Suppressor macrophage treated with lipopolysaccharide for 4 hours (primary cell): ENCODE measurements around the gene TRAF3.
"Not testable (repeated sequence)": the region's sequence is repeated elsewhere in the genome, so short reads cannot be mapped to it uniquely, and the experiment has no call there.

ENCODE experiments used
- DNase-seq: peaks from one replicate; pipeline ENCODE4 v3.0.0-alpha.2; 2020

The TRAF3 gene

GRCh38 chr14:102752239-102752847 lies 24.9 kb upstream of the TRAF3 start:
- DNase-seq = no peak

- no peak for DNase-seq
Observed at GRCh38 chr14:102754370-102755262, 22.6 kb upstream of the TRAF3 start.

- DNase-seq = no peak
Observed at GRCh38 chr14:102757646-102758045, 19.6 kb upstream of the TRAF3 start.

- DNase-seq = no peak
Observed at GRCh38 chr14:102758087-102758486, 19.2 kb upstream of the TRAF3 start.

GRCh38 chr14:102759456-102760187 lies 17.6 kb upstream of the TRAF3 start:
- no peak for DNase-seq

GRCh38 chr14:102760496-102761193 lies 16.6 kb upstream of the TRAF3 start:
- DNase-seq = peak; percentile 8

- DNase-seq = no peak
Observed at GRCh38 chr14:102761206-102761605, 16.0 kb upstream of the TRAF3 start.

- DNase-seq = peak; percentile 69
Observed at GRCh38 chr14:102764220-102764671, 13.0 kb upstream of the TRAF3 start.

- not testable (repeated sequence) for DNase-seq
Observed at GRCh38 chr14:102765770-102766169, 11.5 kb upstream of the TRAF3 start.

GRCh38 chr14:102768223-102769048 lies 8.8 kb upstream of the TRAF3 start:
- peak; percentile 92 for DNase-seq

GRCh38 chr14:102769049-102769327 lies 8.3 kb upstream of the TRAF3 start:
- no peak for DNase-seq

GRCh38 chr14:102770147-102771123 lies 6.8 kb upstream of the TRAF3 start:
- DNase-seq = no peak

GRCh38 chr14:102771144-102771543 lies 6.1 kb upstream of the TRAF3 start:
- no peak for DNase-seq

GRCh38 chr14:102772781-102773570 lies 4.3 kb upstream of the TRAF3 start:
- no peak for DNase-seq

GRCh38 chr14:102774391-102775153 lies 2.7 kb upstream of the TRAF3 start:
- DNase-seq = peak; percentile 67

GRCh38 chr14:102775855-102776760 lies 1.1 kb upstream of the TRAF3 start:
- DNase-seq = peak; percentile 63

- peak; percentile 28 for DNase-seq
Observed at GRCh38 chr14:102777711-102778337, 575 bp downstream of the TRAF3 start.
